GM12801 (cell line): ENCODE results near the gene CASTOR1.

ENCODE experiments used
- CTCF ChIP-seq: IDR thresholded peaks from one replicate; pipeline ENCODE4 v1.5.1; 2011; ENCODE audit warnings: control low read depth; ENCODE audit not compliant: insufficient read length; ENCODE audit errors: extremely low read depth

The CASTOR1 gene

GRCh38 chr22:30302810-30303138 is 13.5 kb upstream of the CASTOR1 start:
- no peak for TF ChIP-seq CTCF

- TF ChIP-seq CTCF: no peak
These were observed 12.9 kb upstream of the CASTOR1 start for GRCh38 chr22:30301995-30302809.

GRCh38 chr22:30299322-30299721 is 10.0 kb upstream of the CASTOR1 start:
- TF ChIP-seq CTCF: no peak

GRCh38 chr22:30297991-30298701 is 8.8 kb upstream of the CASTOR1 start:
- TF ChIP-seq CTCF: no peak

GRCh38 chr22:30297276-30297990 is 8.1 kb upstream of the CASTOR1 start:
- no peak for TF ChIP-seq CTCF

- TF ChIP-seq CTCF: no peak
These were observed 7.5 kb upstream of the CASTOR1 start for GRCh38 chr22:30296833-30297232.

GRCh38 chr22:30296324-30296723 is 7.0 kb upstream of the CASTOR1 start:
- no peak for TF ChIP-seq CTCF
